ENCODE measurements around the gene CISD3. TPM values are rescaled to one million over a fixed set of nuclear protein-coding genes. Genes with fewer than 3 reads are reported as not detected.

The CISD3 gene
- total RNA-seq, 1 experiment from 2014 or later: 6.6 TPM

GRCh38 chr17:38730526-38731379 is 612 bp downstream of the CISD3 start:
- intact Hi-C loops (cut with micrococcal nuclease; ENCODE audit: unreplicated experiment): no loop called here
- Histone ChIP-seq H3K36me3 (ENCODE audit: insufficient read depth, low read length, poor library complexity, severe bottlenecking) (no peaks in the 10 kb centered on the region), H3K27ac (ENCODE audit: low read depth, low read length, poor library complexity, severe bottlenecking) (peak overlapping the region; percentile 50), H3K27me3 (replicated peaks; ENCODE audit: insufficient read depth, low read depth, low read length, poor library complexity) (no peaks in the 10 kb centered on the region), H3K4me1 (ENCODE audit: insufficient read depth, low read length, poor library complexity, severe bottlenecking) (no peaks in the 10 kb centered on the region), H3K9me3 (ENCODE audit: low read depth, low read length, poor library complexity, severe bottlenecking) (no peaks in the 10 kb centered on the region), H3K4me3 (ENCODE audit: low read depth, low read length, poor library complexity, severe bottlenecking) (peak overlapping the region; percentile 50)
- ChIA-PET CTCF (interaction anchor here (0.5 to 0.6 kb wide), 2 partner anchors 222 to 894 kb away, joined by 3 to 12 read pairs; no protein-coding TSS in a partner anchor), POLR2A (ENCODE audit: low non-redundant PET) (no interaction called here)
- BruUV-seq (replicated peaks): no TSS peak
- TF ChIP-seq EZH2 (IDR thresholded peaks at IDR 0.05; ENCODE audit: borderline replicate concordance, low read depth, low read length, poor library complexity, severe bottlenecking) (no peak), CTCF (conservative IDR thresholded peaks at IDR 0.05; ENCODE audit: low read depth, low read length) (no peak)
- DNase-seq (ENCODE audit: low spot score): peak; percentile 22

GRCh38 chr17:38731526-38732294 is 1.6 kb downstream of the CISD3 start:
- H3K27ac ChIP-seq (ENCODE audit: low read depth, low read length, poor library complexity, severe bottlenecking): no peak overlapping the region

More at GRCh38 chr17:38731526-38732294, 1.6 kb downstream of the CISD3 start:
- H3K36me3 ChIP-seq (ENCODE audit: insufficient read depth, low read length, poor library complexity, severe bottlenecking): no peaks in the 10 kb centered on the region
- no peak for TF ChIP-seq CTCF (conservative IDR thresholded peaks at IDR 0.05; ENCODE audit: low read depth, low read length)
- CTCF ChIA-PET: interaction anchor here (0.6 to 1.1 kb wide), 2 partner anchors 41 to 893 kb away, joined by 3 read pairs; no protein-coding TSS in a partner anchor
- no peaks in the 10 kb centered on the region for H3K4me1 ChIP-seq (ENCODE audit: insufficient read depth, low read length, poor library complexity, severe bottlenecking)
- no peak for DNase-seq (ENCODE audit: low spot score)
- no TSS peak for BruUV-seq (replicated peaks)
- intact Hi-C loops (cut with micrococcal nuclease; ENCODE audit: unreplicated experiment): no loop called here
- no peak overlapping the region for H3K4me3 ChIP-seq (ENCODE audit: low read depth, low read length, poor library complexity, severe bottlenecking)
- no peaks in the 10 kb centered on the region for H3K27me3 ChIP-seq (replicated peaks; ENCODE audit: insufficient read depth, low read depth, low read length, poor library complexity)
- H3K9me3 ChIP-seq (ENCODE audit: low read depth, low read length, poor library complexity, severe bottlenecking): no peaks in the 10 kb centered on the region
- POLR2A ChIA-PET (ENCODE audit: low non-redundant PET): no interaction called here

All from A673 (cell line).